ENCODE results near the gene MON1A. TPM values are rescaled to one million over a fixed set of nuclear protein-coding genes. Genes with fewer than 3 reads are reported as not detected.
"Not testable (repeated sequence)": the region's sequence is repeated elsewhere in the genome, so short reads cannot be mapped to it uniquely, and the experiment has no call there.

Gene MON1A
- total RNA-seq, 2 donors from 2014 or later, result 4.5 to 14.9 TPM

DNA sequence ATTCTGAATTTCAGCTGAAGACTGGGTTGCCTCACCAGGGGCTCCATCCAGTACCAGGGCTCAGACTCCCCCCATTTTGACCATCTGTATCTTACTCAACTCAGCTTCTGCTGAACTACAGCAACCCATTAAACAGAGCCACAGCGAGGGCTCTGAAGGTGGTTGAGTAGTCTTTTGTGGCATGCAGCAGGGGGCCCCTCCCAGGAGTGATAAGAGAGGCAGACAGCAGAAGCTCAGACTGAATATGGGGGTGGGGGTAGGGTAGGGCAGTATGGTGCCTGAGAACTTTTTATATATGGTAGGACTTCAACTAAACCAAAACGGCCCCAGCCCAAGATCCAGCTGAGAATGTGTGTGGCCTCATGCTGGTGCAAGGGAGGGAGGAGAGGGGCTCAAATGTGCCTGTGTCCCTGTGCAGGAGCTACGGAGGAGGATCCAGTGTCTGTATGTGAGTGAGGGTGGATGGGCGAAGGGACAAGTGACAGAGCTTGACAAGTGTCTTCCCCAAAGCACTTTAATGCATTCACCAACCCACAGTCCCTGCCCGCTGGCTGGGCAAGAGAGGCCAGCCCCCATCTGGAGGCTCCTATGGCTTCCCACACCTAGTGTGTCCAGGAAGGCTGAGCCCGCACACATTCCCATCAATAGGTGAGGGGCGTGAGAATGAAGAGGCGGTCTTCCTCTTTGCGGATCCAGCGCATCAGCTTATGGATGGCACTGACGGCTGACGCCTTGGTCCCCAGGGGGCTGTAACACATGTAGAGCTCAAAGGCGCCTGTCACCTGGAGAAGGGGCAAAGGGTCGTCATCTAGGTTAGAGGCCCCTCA lies 21.0 kb downstream of the MON1A start:
- H3K9me3 ChIP-seq, result no peaks in the 10 kb centered on the region

DNA sequence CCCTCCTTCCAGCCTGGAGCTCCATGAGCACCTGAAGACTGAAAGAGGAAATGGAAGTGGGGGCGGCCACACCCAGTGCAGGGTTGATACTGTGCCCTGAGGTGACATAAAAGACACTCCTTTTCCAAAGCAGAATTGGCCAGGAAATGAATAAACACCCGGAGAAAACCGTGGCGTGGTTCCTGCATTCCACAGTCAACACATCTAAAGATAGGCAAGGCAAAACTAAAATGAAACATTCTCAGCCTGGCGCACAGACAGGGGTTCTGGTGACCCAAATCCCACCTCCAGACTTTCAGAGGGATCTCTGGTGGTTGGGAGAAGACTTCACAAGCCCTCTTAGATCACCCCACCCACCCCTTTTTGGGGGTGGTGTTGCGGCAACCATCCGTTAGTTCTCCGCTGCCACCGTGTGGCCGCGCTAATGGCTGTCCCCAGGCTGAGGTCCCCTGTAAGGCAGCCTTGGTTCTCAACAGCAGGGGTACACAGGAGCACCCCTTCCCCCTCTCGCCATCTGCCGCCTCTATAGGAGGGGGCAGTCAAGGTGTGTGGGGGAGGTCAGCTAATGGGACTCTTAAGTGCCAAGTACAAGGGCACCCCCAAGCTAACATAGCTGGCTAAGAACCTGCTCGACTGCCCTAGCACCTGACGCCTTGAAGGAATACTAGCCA lies 23.4 kb downstream of the MON1A start:
- peak; percentile 58 for TF ChIP-seq CTCF (IDR thresholded peaks at IDR 0.05)
- peaks cover 29% of the 10 kb centered on the region for H3K4me1 ChIP-seq
- intact Hi-C loops (cut with DNase I), result loop anchor here (2.0 to 10.0 kb wide), 3 partner anchors 67 to 201 kb away; partner anchors contain the start of gene INKA1
- H3K9ac ChIP-seq (ENCODE audit: low read depth in 2 of 2, low read length in 2 of 2), result peak overlapping the region; percentile 48 to 87
- peak; percentile 90 for DNase-seq
- peak overlapping the region; percentile 86 for H3K27ac ChIP-seq
- no peaks in the 10 kb centered on the region for H3K36me3 ChIP-seq
- H3K4me3 ChIP-seq, result peak overlapping the region; percentile 8
- no peaks in the 10 kb centered on the region for H3K27me3 ChIP-seq
- H3K9me3 ChIP-seq, result no peaks in the 10 kb centered on the region

More for the DNA sequence above, 21.0 kb downstream of the MON1A start:
- Histone ChIP-seq H3K9ac (ENCODE audit: low read depth in 2 of 2, low read length in 2 of 2) (no peak overlapping the region), H3K27me3 (no peaks in the 10 kb centered on the region), H3K4me1 (peaks cover 23% of the 10 kb centered on the region), H3K27ac (no peak overlapping the region), H3K4me3 (no peak overlapping the region), H3K36me3 (no peaks in the 10 kb centered on the region)
- DNase-seq, result no peak
- no peak for TF ChIP-seq CTCF (IDR thresholded peaks at IDR 0.05)
- intact Hi-C loops (cut with DNase I), result loop anchor here (10.0 kb wide), 1 partner anchor 204 kb away; no protein-coding TSS in a partner anchor

GRCh38 chr3:49904448-49904847 lies 25.2 kb downstream of the MON1A start:
- H3K27me3 ChIP-seq, DNase-seq, H3K9me3 ChIP-seq, H3K36me3 ChIP-seq: not testable (repeated sequence)
- H3K4me1 ChIP-seq, result peaks cover 29% of the 10 kb centered on the region
- peak overlapping the region; percentile 86 for H3K27ac ChIP-seq
- intact Hi-C loops (cut with DNase I), result loop anchor here (10.0 kb wide), 1 partner anchor 200 kb away; no protein-coding TSS in a partner anchor
- H3K9ac ChIP-seq (ENCODE audit: low read depth in 2 of 2, low read length in 2 of 2), result peak overlapping the region in 1 of 2 donors; percentile 89
- peak overlapping the region; percentile 43 for H3K4me3 ChIP-seq

GRCh38 chr3:49903451-49904424 lies 25.9 kb downstream of the MON1A start, which contains the start of gene MST1R:
Gene MST1R (minus strand): TSS chr3:49903873. CDS start chr3:49903609, 264 bp downstream.
- peak; percentile 95 for DNase-seq
- peak; percentile 17 for TF ChIP-seq CTCF (IDR thresholded peaks at IDR 0.05)
- peak within 1 kb of the TSS; percentile 78 to 89 for H3K9ac ChIP-seq (ENCODE audit: low read depth in 2 of 2, low read length in 2 of 2)
- intact Hi-C loops (cut with DNase I), result loop anchor here (10.0 kb wide), 1 partner anchor 199 kb away; no protein-coding TSS in a partner anchor
- H3K36me3 ChIP-seq, result no peaks in the 10 kb centered on the region
- peaks cover 29% of the 10 kb centered on the region for H3K4me1 ChIP-seq
- no peaks in the 10 kb centered on the region for H3K9me3 ChIP-seq
- no peaks in the 10 kb centered on the region for H3K27me3 ChIP-seq
- peak within 1 kb of the TSS; percentile 43 for H3K4me3 ChIP-seq
- H3K27ac ChIP-seq, result peak within 1 kb of the TSS; percentile 86

GRCh38 chr3:49902511-49903345 lies 26.9 kb downstream of the MON1A start:
- peaks cover 29% of the 10 kb centered on the region for H3K4me1 ChIP-seq

More at GRCh38 chr3:49902511-49903345, 26.9 kb downstream of the MON1A start:
- peak overlapping the region; percentile 86 for H3K27ac ChIP-seq
- no peaks in the 10 kb centered on the region for H3K27me3 ChIP-seq
- TF ChIP-seq CTCF (IDR thresholded peaks at IDR 0.05), result no peak
- intact Hi-C loops (cut with DNase I), result loop anchor here (10.0 kb wide), 1 partner anchor 198 kb away; no protein-coding TSS in a partner anchor
- no peaks in the 10 kb centered on the region for H3K9me3 ChIP-seq
- DNase-seq, result peak; percentile 24
- peak overlapping the region; percentile 43 for H3K4me3 ChIP-seq
- H3K9ac ChIP-seq (ENCODE audit: low read depth in 2 of 2, low read length in 2 of 2), result peak overlapping the region; percentile 78 to 89
- H3K36me3 ChIP-seq, result no peaks in the 10 kb centered on the region
